HG03066 (cell line): ENCODE measurements around the gene AFAP1L2.

ENCODE experiments used
- ATAC-seq: cut with Tn5 transposase; IDR thresholded peaks from one replicate; pipeline ENCODE4 v1.9.1; 2021; ENCODE audit warnings: low read depth; ENCODE audit not compliant: unreplicated experiment

The AFAP1L2 gene

GRCh38 chr10:114404171-114405010 lies at the start of gene AFAP1L2:
AFAP1L2 (minus strand) TSS chr10:114404502; CDS start chr10:114404455, 47 bp downstream.
- no peak for ATAC-seq

GRCh38 chr10:114453576-114453975 lies 49.3 kb upstream of the AFAP1L2 start:
- ATAC-seq, result no peak

- no peak for ATAC-seq
Measured at GRCh38 chr10:114448897-114449296, 44.6 kb upstream of the AFAP1L2 start.

GRCh38 chr10:114445332-114445731 lies 41.0 kb upstream of the AFAP1L2 start:
- no peak for ATAC-seq

GRCh38 chr10:114444819-114445218 lies 40.5 kb upstream of the AFAP1L2 start:
- ATAC-seq, result no peak

GRCh38 chr10:114442091-114442630 lies 37.9 kb upstream of the AFAP1L2 start:
- no peak for ATAC-seq

- no peak for ATAC-seq
Measured at GRCh38 chr10:114441107-114441506, 36.8 kb upstream of the AFAP1L2 start.

GRCh38 chr10:114437473-114438292 lies 33.4 kb upstream of the AFAP1L2 start:
- no peak for ATAC-seq

GRCh38 chr10:114436941-114437340 lies 32.6 kb upstream of the AFAP1L2 start:
- no peak for ATAC-seq

GRCh38 chr10:114432566-114433093 lies 28.3 kb upstream of the AFAP1L2 start:
- no peak for ATAC-seq

GRCh38 chr10:114431414-114432135 lies 27.3 kb upstream of the AFAP1L2 start:
- no peak for ATAC-seq

GRCh38 chr10:114430688-114431413 lies 26.5 kb upstream of the AFAP1L2 start:
- ATAC-seq, result no peak

GRCh38 chr10:114429581-114430335 lies 25.5 kb upstream of the AFAP1L2 start:
- no peak for ATAC-seq

- ATAC-seq, result no peak
Measured at GRCh38 chr10:114427124-114427852, 23.0 kb upstream of the AFAP1L2 start.

GRCh38 chr10:114426476-114426875 lies 22.2 kb upstream of the AFAP1L2 start:
- no peak for ATAC-seq

GRCh38 chr10:114420811-114421485 lies 16.6 kb upstream of the AFAP1L2 start:
- no peak for ATAC-seq

- ATAC-seq, result no peak
Measured at GRCh38 chr10:114418109-114418508, 13.8 kb upstream of the AFAP1L2 start.
